ENCODE results near the gene PARL.

DNA sequence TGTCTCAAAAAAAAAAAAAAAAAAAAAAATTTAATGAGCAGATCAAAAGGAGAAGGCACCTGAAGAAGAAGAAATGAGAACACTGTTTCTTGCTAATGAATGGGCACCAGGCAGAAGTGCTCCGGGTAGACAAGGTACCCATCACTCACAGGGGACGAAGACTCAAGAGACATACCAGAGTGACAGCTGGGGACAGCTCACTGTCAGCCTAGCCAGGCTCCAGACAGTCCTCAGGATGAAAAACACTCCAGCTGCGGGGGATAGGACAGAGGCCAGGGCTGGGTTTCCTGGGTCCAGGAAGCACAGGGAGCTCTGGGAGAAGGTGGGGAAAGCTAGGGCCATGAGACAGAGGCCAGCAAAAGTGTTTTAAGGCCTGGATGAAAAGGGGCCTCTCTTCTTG lies 48.5 kb upstream of the PARL start:
- TF ChIP-seq, protein P1, sequence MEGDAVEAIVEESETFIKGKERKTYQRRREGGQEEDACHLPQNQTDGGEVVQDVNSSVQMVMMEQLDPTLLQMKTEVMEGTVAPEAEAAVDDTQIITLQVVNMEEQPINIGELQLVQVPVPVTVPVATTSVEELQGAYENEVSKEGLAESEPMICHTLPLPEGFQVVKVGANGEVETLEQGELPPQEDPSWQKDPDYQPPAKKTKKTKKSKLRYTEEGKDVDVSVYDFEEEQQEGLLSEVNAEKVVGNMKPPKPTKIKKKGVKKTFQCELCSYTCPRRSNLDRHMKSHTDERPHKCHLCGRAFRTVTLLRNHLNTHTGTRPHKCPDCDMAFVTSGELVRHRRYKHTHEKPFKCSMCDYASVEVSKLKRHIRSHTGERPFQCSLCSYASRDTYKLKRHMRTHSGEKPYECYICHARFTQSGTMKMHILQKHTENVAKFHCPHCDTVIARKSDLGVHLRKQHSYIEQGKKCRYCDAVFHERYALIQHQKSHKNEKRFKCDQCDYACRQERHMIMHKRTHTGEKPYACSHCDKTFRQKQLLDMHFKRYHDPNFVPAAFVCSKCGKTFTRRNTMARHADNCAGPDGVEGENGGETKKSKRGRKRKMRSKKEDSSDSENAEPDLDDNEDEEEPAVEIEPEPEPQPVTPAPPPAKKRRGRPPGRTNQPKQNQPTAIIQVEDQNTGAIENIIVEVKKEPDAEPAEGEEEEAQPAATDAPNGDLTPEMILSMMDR (conservative IDR thresholded peaks at IDR 0.05 in 1 of 2, IDR thresholded peaks at IDR 0.05 in 1 of 2; ENCODE audit: low read depth in 1 of 2, low read length in 2 of 2), result no peak
- no peak for TF ChIP-seq EZH2 (IDR thresholded peaks at IDR 0.05; ENCODE audit: low read length, missing control alignments)
